Naive B cell (primary cell): ENCODE measurements around the gene DGKA. TPM values are rescaled to one million over a fixed set of nuclear protein-coding genes. Genes with fewer than 3 reads are reported as not detected.

Source experiments
- ATAC-seq, 2 donors: fragments of 150-1000 bp; cut with Tn5 transposase; 2 replicates each; pipeline ENCODE4 v1.10.0; 2021; ENCODE audit warnings: low read depth in 2 of 2, mild to moderate bottlenecking in 2 of 2, moderate library complexity in 2 of 2
- DNase-seq: peaks from one replicate; pipeline ENCODE4 v3.0.0; 2022
- H3K27ac Mint-ChIP-seq, 6 donors: one replicate each; pipeline ENCODE4 v1.8.0; 2020 to 2022; ENCODE audit warnings: mild to moderate bottlenecking in 6 of 6, mixed read lengths in 6 of 6, moderate library complexity in 5 of 6, inconsistent platforms in 2 of 6
- H3K27me3 Mint-ChIP-seq, 3 donors: one replicate each; pipeline ENCODE4 v1.8.0; 2021 to 2022; ENCODE audit warnings: mixed read lengths in 3 of 3, mild to moderate bottlenecking in 1 of 3
- H3K36me3 Mint-ChIP-seq, 2 donors: one replicate each; pipeline ENCODE4 v1.8.0; 2020 to 2022; ENCODE audit warnings: mixed read lengths in 2 of 2, inconsistent platforms in 1 of 2, mild to moderate bottlenecking in 1 of 2
- H3K4me1 Mint-ChIP-seq, 3 donors: one replicate each; pipeline ENCODE4 v1.8.0; 2020 to 2022; ENCODE audit warnings: mixed read lengths in 3 of 3, inconsistent platforms in 1 of 3, mild to moderate bottlenecking in 1 of 3, moderate library complexity in 1 of 3
- H3K4me3 Mint-ChIP-seq, 8 donors: one replicate each; pipeline ENCODE4 v1.8.0; 2020 to 2022; ENCODE audit warnings: mild to moderate bottlenecking in 8 of 8, mixed read lengths in 8 of 8, moderate library complexity in 8 of 8, inconsistent platforms in 2 of 8
- H3K9me3 Mint-ChIP-seq, 7 donors: one replicate each; pipeline ENCODE4 v1.8.0; 2020 to 2022; ENCODE audit warnings: mixed read lengths in 7 of 7, mild to moderate bottlenecking in 5 of 7, inconsistent platforms in 2 of 7, moderate library complexity in 1 of 7
- polyA plus RNA-seq, 6 donors: library from polyadenylated mRNA; unstranded; fragments of 300-500 nt; fragmentation: Illumina TruSeq; gene quantifications; one replicate each; pipeline ENCODE4 v1.2.3, GENCODE V29; 2021; ENCODE audit warnings: low read depth in 6 of 6

Gene DGKA
- polyA plus RNA-seq, 6 donors from 2014 or later, result 64.0 to 119 (median 65.9) TPM

DNA sequence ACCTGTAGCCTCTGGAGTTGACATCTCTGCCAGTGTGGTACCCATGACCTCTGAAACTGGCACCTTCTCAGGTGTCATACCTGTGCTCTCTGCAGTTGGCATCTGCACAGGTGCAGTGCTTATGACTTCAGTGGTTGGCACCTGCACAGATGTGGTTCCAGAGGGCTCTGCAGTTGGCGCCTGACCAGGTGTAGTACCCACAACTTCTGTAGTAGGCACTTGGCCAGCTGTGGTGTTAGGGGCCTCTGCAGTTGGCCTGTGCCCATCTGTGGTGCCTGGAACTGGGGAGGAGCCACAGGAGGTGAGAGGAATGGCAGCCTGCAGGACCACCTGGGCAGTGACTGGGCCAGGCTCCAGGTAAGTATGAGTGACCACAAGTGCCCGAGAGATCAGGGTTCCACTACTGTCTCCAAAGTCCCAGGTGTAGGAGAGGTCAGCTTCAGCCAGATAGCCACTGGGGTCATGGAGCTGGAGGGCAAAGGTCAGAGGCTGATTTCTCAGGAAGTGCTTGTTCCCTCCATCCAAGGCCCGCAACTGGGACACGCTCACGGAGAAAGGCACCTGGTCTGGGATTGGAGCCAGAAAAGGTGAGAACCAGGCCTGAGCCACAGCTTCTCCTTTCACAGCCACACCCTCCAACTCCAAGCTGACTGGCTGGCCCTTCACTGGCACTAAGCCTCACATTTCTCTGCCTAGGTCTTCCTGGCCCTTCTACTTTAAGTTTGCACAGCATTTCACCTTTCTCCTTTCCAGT, 26.3 kb downstream of the DGKA start:
- H3K27ac Mint-ChIP-seq, result peak overlapping the region in 3 of 6 donors; percentile 39 to 88 (median 70)
- no peaks in the 10 kb centered on the region for H3K27me3 Mint-ChIP-seq
- H3K9me3 Mint-ChIP-seq, result no peaks in the 10 kb centered on the region
- H3K4me1 Mint-ChIP-seq, result peaks cover 4 to 9% (median 5%) of the 10 kb centered on the region in 3 donors
- no peak for DNase-seq
- no peak for ATAC-seq
- H3K36me3 Mint-ChIP-seq, result peaks cover 0 to 5% of the 10 kb centered on the region in 2 donors
- H3K4me3 Mint-ChIP-seq, result no peak overlapping the region

DNA sequence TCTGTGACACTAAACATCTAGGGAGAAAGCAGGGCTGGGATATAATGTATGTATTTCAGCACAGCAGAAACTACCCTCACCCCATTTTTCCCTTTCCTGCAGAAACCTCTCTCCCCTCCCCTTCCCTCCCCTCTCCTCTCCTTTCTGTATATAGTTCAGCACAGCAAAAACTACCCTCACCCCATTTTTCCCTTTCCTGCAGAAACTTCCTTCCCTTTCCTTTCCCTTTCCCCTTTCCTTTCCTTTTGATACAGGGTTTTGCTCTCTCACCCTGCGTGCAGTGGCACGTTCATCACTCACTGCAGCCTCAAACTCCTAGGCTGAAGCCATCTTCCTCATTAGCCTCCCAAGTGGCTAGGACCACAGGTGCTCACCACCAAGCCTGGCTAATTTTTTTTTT, 32.8 kb downstream of the DGKA start:
- Mint-ChIP-seq H3K4me3 (peak overlapping the region in 1 of 8 donors; percentile 30), H3K36me3 (no peaks in the 10 kb centered on the region), H3K9me3 (no peaks in the 10 kb centered on the region), H3K27me3 (no peaks in the 10 kb centered on the region), H3K4me1 (peaks cover 29 to 31% (median 30%) of the 10 kb centered on the region in 3 donors), H3K27ac (no peak overlapping the region)
- DNase-seq (no peak), ATAC-seq (no peak)

DNA sequence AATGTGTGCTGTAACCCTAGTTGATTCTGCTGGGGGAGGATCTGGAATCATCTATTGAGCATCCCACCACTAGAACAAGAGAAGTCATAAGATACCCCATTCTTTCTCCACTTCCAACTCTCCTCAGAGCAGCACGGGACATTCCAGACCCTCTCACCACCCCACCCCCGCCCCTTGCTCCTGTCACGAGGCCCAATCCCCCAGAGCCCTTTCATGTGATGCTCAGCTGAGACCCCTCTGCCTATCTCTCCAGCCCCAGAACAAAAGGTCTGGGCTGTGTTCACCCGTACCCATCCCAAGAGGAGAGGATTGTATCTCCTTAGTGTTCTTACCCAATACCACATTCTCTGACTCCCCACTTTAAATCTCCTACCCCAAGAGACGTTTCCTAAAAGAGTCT, 34.3 kb downstream of the DGKA start:
- Mint-ChIP-seq H3K27me3 (no peaks in the 10 kb centered on the region), H3K9me3 (no peaks in the 10 kb centered on the region), H3K27ac (peak overlapping the region in 2 of 6 donors; percentile 44 to 69), H3K4me3 (peak overlapping the region; percentile 29 to 97 (median 94)), H3K4me1 (peaks cover 29 to 31% (median 30%) of the 10 kb centered on the region in 3 donors), H3K36me3 (no peaks in the 10 kb centered on the region)
- DNase-seq, result no peak
- ATAC-seq, result no peak

DNA sequence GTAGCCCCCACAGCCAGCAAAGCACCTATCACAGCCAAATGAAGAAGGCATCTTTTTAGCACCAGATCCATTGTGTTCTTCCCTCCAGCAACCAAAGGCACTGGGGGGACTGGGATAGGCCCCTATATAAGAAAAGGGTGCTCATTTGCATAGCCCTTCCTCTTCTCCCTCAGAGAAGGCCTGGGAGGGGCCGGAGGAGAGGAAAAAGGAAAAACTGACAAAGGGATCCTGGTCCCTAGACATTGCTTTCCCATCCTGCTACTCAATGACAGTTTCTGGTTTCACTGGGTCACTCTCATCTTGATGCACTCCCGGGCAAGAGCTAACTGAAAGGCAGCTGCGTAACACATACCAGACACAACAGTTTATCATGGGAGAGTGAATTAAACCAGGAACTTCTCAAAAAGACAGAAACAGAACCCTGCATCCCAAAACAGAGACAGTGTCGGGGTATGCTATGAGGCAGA, 35.0 kb downstream of the DGKA start, which contains the start of gene PMEL:
PMEL (minus strand) TSS at position 102 of the 467 bp plus-strand sequence; CDS start at position 71, 31 bp downstream.
- DNase-seq, result no peak
- H3K9me3 Mint-ChIP-seq, result no peaks in the 10 kb centered on the region
- peaks cover 29 to 31% (median 30%) of the 10 kb centered on the region in 3 donors for H3K4me1 Mint-ChIP-seq
- H3K27me3 Mint-ChIP-seq, result no peaks in the 10 kb centered on the region
- peak within 1 kb of the TSS; percentile 92 to 97 (median 94) for H3K4me3 Mint-ChIP-seq
- ATAC-seq, result peak; percentile 15
- H3K36me3 Mint-ChIP-seq, result no peaks in the 10 kb centered on the region
- peak within 1 kb of the TSS; percentile 82 to 92 (median 90) for H3K27ac Mint-ChIP-seq

DNA sequence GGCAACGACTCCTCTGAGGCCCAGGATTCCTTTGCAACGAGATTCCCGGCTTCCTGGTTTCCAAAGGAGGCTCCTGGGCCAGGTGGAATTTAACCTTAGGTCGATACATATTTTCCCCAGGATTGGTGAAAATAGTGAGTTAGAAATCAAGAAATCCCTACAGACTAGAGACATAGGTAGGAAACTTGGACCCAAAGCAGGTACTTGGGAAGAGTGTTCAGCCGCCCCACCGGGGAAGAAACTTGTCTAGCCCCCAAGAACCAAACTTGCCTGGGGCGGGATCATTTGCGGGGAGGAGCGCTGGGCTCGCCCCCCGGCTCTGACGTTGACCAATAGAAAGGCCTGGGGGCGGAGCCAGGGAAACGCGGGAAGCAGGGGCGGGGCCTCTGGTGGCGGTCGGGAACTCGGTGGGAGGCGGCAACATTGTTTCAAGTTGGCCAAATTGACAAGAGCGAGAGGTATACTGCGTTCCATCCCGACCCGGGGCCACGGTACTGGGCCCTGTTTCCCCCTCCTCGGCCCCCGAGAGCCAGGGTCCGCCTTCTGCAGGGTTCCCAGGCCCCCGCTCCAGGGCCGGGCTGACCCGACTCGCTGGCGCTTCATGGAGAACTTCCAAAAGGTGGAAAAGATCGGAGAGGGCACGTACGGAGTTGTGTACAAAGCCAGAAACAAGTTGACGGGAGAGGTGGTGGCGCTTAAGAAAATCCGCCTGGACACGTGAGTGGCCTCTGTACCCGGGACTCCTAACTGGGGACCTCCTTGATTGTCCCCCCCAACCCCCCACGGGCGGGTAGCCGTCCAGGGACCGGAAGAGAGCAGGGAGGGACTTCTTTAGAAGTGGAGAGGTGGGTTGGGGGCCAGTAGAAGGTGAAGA, 35.7 kb downstream of the DGKA start, which contains the start of gene CDK2:
CDK2 (plus strand) TSS at position 423 of the 874 bp plus-strand sequence; CDS start at position 602, 179 bp downstream.
- H3K4me3 Mint-ChIP-seq, result peak within 1 kb of the TSS; percentile 92 to 97 (median 94)
- DNase-seq, result peak; percentile 83
- H3K27ac Mint-ChIP-seq, result peak within 1 kb of the TSS; percentile 82 to 92 (median 90)
- H3K9me3 Mint-ChIP-seq, result no peaks in the 10 kb centered on the region
- no peaks in the 10 kb centered on the region for H3K27me3 Mint-ChIP-seq
- peaks cover 29 to 31% (median 30%) of the 10 kb centered on the region in 3 donors for H3K4me1 Mint-ChIP-seq
- ATAC-seq, result peak; percentile 96 to 98
- H3K36me3 Mint-ChIP-seq, result no peaks in the 10 kb centered on the region

DNA sequence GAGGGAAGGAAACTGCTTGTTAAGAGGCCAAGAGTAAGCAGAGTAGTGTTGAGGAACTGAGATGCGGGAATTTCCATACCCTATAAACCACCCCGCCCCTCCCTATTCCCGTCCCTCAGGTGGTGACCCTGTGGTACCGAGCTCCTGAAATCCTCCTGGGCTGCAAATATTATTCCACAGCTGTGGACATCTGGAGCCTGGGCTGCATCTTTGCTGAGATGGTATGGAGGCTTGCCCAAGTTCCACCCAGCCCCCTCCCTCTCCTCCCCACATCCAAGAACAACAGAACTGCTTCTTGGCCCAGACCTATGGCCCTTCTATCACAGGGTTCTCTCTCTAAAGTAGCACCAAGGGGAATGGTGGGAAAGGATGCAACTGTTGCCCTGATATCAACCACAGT, 38.4 kb downstream of the DGKA start:
- no peak for DNase-seq
- Mint-ChIP-seq H3K9me3 (no peaks in the 10 kb centered on the region), H3K27me3 (no peaks in the 10 kb centered on the region), H3K4me3 (peak overlapping the region in 1 of 8 donors; percentile 93), H3K4me1 (peaks cover 29 to 36% (median 30%) of the 10 kb centered on the region in 3 donors), H3K36me3 (no peaks in the 10 kb centered on the region), H3K27ac (no peak overlapping the region)
- no peak for ATAC-seq

DNA sequence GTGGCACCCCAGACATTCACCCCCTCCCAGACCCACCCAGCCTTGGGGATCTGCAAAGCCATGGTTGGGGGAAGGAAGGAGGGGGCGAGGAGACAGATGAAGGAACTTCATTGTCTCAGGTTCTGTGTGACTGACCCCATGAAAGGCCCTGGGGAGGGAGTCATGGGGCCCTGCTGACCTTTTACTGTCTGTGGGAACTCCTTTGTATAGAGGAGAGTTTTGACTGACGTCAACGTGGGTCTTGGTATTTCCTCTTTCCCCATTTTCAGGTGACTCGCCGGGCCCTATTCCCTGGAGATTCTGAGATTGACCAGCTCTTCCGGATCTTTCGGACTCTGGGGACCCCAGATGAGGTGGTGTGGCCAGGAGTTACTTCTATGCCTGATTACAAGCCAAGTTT, 39.8 kb downstream of the DGKA start:
- Mint-ChIP-seq H3K4me3 (no peak overlapping the region), H3K9me3 (no peaks in the 10 kb centered on the region), H3K36me3 (no peaks in the 10 kb centered on the region), H3K4me1 (peaks cover 24 to 29% (median 25%) of the 10 kb centered on the region in 3 donors), H3K27me3 (no peaks in the 10 kb centered on the region), H3K27ac (peak overlapping the region in 1 of 6 donors; percentile 16)
- no peak for DNase-seq
- no peak for ATAC-seq

DNA sequence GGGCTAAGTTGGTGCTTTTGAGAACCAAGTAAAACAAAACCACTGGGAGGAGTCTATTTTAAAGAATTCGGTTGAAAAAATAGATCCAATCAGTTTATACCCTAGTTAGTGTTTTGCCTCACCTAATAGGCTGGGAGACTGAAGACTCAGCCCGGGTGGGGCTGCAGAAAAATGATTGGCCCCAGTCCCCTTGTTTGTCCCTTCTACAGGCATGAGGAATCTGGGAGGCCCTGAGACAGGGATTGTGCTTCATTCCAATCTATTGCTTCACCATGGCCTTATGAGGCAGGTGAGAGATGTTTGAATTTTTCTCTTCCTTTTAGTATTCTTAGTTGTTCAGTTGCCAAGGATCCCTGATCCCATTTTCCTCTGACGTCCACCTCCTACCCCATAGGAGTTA, 41.1 kb downstream of the DGKA start:
- no peak for ATAC-seq

DNA sequence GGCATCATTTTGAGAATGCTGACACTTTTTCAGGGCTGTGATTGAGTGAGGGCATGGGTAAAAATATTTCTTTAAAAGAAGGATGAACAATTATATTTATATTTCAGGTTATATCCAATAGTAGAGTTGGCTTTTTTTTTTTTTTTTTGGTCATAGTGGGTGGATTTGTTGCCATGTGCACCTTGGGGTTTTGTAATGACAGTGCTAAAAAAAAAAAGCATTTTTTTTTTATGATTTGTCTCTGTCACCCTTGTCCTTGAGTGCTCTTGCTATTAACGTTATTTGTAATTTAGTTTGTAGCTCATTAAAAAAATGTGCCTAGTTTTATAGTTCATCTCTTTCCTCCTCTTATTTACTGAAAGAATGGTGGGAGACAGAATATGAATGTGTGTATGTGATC, 41.5 kb downstream of the DGKA start:
- no peaks in the 10 kb centered on the region for H3K27me3 Mint-ChIP-seq
- no peaks in the 10 kb centered on the region for H3K9me3 Mint-ChIP-seq
- ATAC-seq (no peak), DNase-seq (no peak)
- peak overlapping the region in 1 of 8 donors; percentile 29 for H3K4me3 Mint-ChIP-seq
- peaks cover 15 to 24% (median 19%) of the 10 kb centered on the region in 3 donors for H3K4me1 Mint-ChIP-seq
- H3K36me3 Mint-ChIP-seq, result no peaks in the 10 kb centered on the region
- peak overlapping the region in 3 of 6 donors; percentile 10 to 84 (median 67) for H3K27ac Mint-ChIP-seq

More for the DNA sequence above, 41.1 kb downstream of the DGKA start:
- H3K27me3 Mint-ChIP-seq, result no peaks in the 10 kb centered on the region
- H3K4me3 Mint-ChIP-seq, result peak overlapping the region in 1 of 8 donors; percentile 29
- DNase-seq, result no peak
- peaks cover 19 to 25% (median 20%) of the 10 kb centered on the region in 3 donors for H3K4me1 Mint-ChIP-seq
- H3K27ac Mint-ChIP-seq, result peak overlapping the region in 3 of 6 donors; percentile 10 to 84 (median 67)
- no peaks in the 10 kb centered on the region for H3K36me3 Mint-ChIP-seq
- H3K9me3 Mint-ChIP-seq, result no peaks in the 10 kb centered on the region

DNA sequence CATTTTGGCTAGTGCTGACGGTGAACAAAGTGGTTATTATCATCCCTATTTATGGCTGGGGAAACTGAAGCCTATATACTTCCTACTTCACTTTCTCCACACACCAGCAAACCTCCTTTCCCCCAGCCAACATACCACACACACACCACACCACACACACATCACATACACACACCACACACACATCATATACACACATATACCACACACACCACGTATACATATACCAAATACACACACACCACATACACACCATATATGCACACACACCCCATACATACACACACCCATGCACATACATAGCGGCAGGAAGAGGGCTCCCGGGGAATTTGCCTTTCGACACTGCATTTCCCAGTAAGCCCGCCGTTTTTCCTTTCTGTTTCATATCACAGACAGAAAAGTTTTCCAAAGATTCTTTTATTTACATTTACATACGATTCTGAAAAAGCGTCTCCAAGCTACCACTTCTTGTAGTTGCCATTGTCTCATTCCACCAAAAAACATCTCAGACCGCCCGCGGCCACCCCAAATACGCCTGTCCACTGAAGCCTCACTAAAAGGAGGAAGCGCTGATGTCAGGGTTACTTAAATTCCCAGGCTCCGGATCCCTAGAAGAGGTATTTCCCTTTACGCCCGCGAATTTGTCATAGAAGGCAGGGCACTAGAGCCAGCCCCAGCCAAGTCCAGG, 42.1 kb downstream of the DGKA start:
- Mint-ChIP-seq H3K4me1 (peaks cover 13 to 18% (median 17%) of the 10 kb centered on the region in 3 donors), H3K36me3 (no peaks in the 10 kb centered on the region), H3K27ac (no peak overlapping the region), H3K4me3 (no peak overlapping the region), H3K27me3 (no peaks in the 10 kb centered on the region), H3K9me3 (no peaks in the 10 kb centered on the region)
- ATAC-seq, result no peak
- DNase-seq, result no peak

DNA sequence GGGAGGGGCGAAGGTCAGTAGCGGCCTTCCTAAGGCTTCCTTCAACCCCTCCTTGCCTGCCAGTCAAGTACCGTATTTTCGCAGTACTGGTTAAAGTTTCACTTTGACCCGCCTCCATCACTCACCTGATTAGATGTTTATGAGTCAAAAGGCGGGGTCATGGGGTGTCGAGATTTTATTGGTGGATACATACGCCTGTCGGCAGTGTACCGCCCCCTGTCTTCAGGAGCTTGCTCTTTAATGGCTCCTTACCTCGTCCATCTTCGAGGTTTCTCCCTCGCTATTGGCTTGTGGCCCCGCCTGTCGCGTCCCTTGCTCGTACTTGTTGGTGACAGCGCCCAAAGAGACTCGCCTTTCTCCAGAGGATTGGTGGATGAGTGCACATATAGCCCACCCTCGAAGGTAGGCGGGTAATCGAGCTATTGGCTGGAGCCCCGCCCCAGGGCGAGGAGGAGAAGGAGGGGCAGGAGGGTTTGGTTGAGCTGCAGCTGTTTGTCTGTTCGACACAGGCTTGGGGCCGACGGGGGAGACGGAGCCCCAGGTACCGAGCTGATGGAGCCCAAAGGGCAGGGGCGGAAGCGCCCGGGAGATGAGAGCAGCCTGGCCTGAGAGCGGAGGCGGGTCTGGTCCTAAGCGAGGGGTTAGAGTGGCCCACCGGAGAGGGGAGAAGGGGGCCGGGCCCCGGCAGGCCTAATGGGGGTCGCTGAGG, 42.8 kb downstream of the DGKA start, which contains the start of gene RAB5B:
RAB5B (plus strand) TSS at position 480 of the 709 bp plus-strand sequence. CDS start 12,883 bp downstream, outside the sequence.
- Mint-ChIP-seq H3K27ac (no peak within 1 kb of the TSS), H3K4me1 (peaks cover 14 to 21% (median 17%) of the 10 kb centered on the region in 3 donors), H3K9me3 (no peaks in the 10 kb centered on the region), H3K36me3 (no peaks in the 10 kb centered on the region), H3K27me3 (no peaks in the 10 kb centered on the region), H3K4me3 (no peak within 1 kb of the TSS)
- DNase-seq (peak; percentile 97), ATAC-seq (peak; percentile 86 to 90)

DNA sequence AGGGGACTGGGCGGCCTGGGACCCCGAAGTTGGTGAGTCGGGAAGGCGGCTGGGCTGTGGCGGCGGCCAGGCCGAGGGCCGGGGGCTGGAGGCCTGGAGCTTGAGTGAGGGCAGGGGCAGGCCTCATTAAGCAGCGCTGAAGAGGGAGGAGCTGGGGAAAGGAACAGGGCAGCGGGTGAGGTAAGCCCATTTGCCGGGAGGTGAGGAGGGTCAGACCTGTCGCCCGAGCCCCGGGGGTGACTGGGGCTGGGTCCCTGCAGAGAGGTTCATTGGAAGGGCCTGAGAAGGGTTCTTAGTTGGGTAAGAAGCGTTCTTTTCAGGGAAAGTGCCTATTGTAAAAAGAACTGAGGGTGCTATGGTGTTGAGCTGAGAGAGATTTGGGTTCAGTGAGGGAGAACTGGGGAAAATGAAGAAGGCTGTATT, 43.4 kb downstream of the DGKA start:
- Mint-ChIP-seq H3K9me3 (no peaks in the 10 kb centered on the region), H3K27me3 (no peaks in the 10 kb centered on the region), H3K36me3 (peaks cover 0 to 4% of the 10 kb centered on the region in 2 donors), H3K4me1 (peaks cover 20 to 26% (median 21%) of the 10 kb centered on the region in 3 donors), H3K27ac (no peak overlapping the region), H3K4me3 (no peak overlapping the region)
- ATAC-seq (peak; percentile 3 to 6), DNase-seq (no peak)
